Activated T-helper 2 cell treated with anti-CD3 and anti-CD28 coated beads, Interferon-gamma antibody, Interleukin-2, Interleukin-4, amounts not matched to agents 10 μg/mL and 5 μg/mL and 100 μg/mL, durations not matched to agents 14 hours and 24 hours and 36 hours (primary cell): Measurements from ENCODE around the gene AP5B1. TPM values are rescaled to one million over a fixed set of nuclear protein-coding genes. Genes with fewer than 3 reads are reported as not detected.
"Not testable (repeated sequence)": the region's sequence is repeated elsewhere in the genome, so short reads cannot be mapped to it uniquely, and the experiment has no call there.

ENCODE experiments used
- DNase-seq: peaks from one replicate; pipeline ENCODE4 v3.0.0; 2021; ENCODE audit warnings: low spot score
- H3K27ac Mint-ChIP-seq: one replicate; pipeline ENCODE4 v1.8.0; 2021; ENCODE audit warnings: mixed read lengths
- H3K27me3 Mint-ChIP-seq: one replicate; pipeline ENCODE4 v1.8.0; 2021; ENCODE audit warnings: low read depth, mixed read lengths
- H3K36me3 Mint-ChIP-seq: one replicate; pipeline ENCODE4 v1.8.0; 2021; ENCODE audit warnings: low read depth, mixed read lengths
- H3K4me1 Mint-ChIP-seq: one replicate; pipeline ENCODE4 v1.8.0; 2021; ENCODE audit warnings: low read depth, mixed read lengths
- H3K4me3 Mint-ChIP-seq: one replicate; pipeline ENCODE4 v1.8.0; 2021; ENCODE audit warnings: low read depth, mild to moderate bottlenecking, moderate library complexity, mixed read lengths
- H3K9me3 Mint-ChIP-seq: one replicate; pipeline ENCODE4 v1.8.0; 2021; ENCODE audit warnings: mixed read lengths
- intact Hi-C: fragments of 100-400 bp; cut with micrococcal nuclease; formaldehyde crosslinking; loops from one replicate; pipeline ENCODE4 v1.15.1; 2023
- total RNA-seq: library from RNA; stranded (reverse); gene quantifications from 2 replicates; pipeline ENCODE4 v1.2.3, GENCODE V29; 2022

Gene AP5B1
- total RNA-seq, 1 donor from 2014 or later: 24.9 TPM

DNA sequence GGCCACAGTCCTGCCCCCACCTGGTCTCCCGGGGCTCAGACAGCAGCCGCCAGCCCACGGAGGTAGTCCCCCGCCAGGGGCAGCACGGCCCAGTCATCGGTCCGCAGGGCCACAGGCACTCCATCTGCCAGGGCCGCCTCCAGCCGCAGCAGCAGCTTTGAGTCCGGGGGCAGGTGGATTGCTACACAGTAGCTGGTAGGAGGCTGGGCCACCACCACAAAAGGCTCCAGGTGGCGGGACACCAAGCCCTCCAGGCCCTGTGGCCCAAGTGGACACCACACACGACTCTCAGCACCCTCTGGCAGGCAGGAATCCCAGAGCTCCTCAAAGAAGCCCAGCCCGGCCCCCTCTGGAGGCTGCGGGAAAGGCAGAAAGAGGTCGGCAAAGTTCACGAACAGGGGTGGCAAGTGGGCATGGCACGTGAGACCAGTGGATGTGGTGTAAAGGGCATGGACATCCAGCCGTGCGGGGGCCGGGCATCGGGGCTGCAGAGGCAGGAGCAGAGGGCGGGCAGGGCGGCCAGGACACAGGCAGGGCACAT is 2.9 kb downstream of the AP5B1 start:
- peaks cover 18% of the 10 kb centered on the region for H3K4me1 Mint-ChIP-seq
- no peaks in the 10 kb centered on the region for H3K27me3 Mint-ChIP-seq
- no peak for DNase-seq
- H3K9me3 Mint-ChIP-seq: no peaks in the 10 kb centered on the region
- no peak overlapping the region for H3K27ac Mint-ChIP-seq
- H3K4me3 Mint-ChIP-seq: no peak overlapping the region
- intact Hi-C loops: no loop called here
- H3K36me3 Mint-ChIP-seq: peaks cover 29% of the 10 kb centered on the region

- Mint-ChIP-seq H3K4me1 (peaks cover 16% of the 10 kb centered on the region), H3K27ac (no peak overlapping the region), H3K27me3 (no peaks in the 10 kb centered on the region), H3K36me3 (peaks cover 29% of the 10 kb centered on the region), H3K4me3 (peak overlapping the region; percentile 26), H3K9me3 (no peaks in the 10 kb centered on the region)
- intact Hi-C loops: no loop called here
- DNase-seq: no peak
Measured at GRCh38 chr11:65777241-65777640, 3.5 kb downstream of the AP5B1 start.

DNA sequence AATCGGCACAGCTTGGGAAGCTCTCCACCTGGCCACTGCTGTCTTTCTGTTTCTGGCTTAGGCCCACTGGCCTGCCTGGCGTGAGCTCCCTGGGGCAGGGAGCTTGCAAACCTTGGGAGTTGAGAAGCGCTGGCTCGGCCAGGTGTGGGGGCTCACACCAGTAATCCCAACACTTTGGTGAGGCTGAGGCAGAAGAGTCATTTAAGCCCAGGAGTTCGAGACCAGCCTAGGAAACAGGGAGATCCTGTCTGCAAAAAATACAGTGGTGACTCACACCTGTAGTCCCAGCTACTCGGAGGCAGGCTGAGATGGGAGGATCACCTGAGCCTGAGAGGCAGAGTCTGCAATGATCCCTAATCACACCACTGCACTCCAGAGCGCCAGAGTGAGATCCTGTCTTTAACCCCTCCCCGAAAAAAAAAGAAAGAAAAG is 4.0 kb downstream of the AP5B1 start:
- H3K9me3 Mint-ChIP-seq: no peaks in the 10 kb centered on the region
- no peak overlapping the region for H3K4me3 Mint-ChIP-seq
- intact Hi-C loops: no loop called here
- no peak overlapping the region for H3K27ac Mint-ChIP-seq
- H3K36me3 Mint-ChIP-seq: peaks cover 29% of the 10 kb centered on the region
- DNase-seq: no peak
- peaks cover 16% of the 10 kb centered on the region for H3K4me1 Mint-ChIP-seq
- no peaks in the 10 kb centered on the region for H3K27me3 Mint-ChIP-seq

DNA sequence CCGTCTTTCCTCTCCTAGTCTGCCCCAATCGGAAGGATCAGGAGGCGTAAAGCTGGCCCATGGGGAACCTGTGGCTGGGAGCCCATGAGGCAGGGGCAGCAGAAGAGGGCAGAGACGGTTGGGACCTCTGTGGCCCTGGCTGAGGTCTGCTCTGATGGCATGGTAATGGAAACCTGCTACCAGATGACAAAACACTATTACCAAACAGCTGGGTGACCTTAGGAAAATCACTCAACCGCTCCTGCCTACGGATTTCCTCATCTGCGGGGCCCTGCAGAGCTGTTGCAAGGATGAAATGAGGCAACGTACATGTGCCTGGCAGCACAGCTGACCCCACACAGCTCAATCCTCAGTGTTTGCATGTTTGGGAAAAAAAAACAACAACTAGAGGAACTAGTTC is 4.6 kb downstream of the AP5B1 start:
- Mint-ChIP-seq H3K9me3 (no peaks in the 10 kb centered on the region), H3K27me3 (no peaks in the 10 kb centered on the region), H3K36me3 (peaks cover 29% of the 10 kb centered on the region), H3K4me3 (peak overlapping the region; percentile 26), H3K4me1 (peaks cover 16% of the 10 kb centered on the region), H3K27ac (peak overlapping the region; percentile 38)
- no peak for DNase-seq
- intact Hi-C loops: no loop called here

DNA sequence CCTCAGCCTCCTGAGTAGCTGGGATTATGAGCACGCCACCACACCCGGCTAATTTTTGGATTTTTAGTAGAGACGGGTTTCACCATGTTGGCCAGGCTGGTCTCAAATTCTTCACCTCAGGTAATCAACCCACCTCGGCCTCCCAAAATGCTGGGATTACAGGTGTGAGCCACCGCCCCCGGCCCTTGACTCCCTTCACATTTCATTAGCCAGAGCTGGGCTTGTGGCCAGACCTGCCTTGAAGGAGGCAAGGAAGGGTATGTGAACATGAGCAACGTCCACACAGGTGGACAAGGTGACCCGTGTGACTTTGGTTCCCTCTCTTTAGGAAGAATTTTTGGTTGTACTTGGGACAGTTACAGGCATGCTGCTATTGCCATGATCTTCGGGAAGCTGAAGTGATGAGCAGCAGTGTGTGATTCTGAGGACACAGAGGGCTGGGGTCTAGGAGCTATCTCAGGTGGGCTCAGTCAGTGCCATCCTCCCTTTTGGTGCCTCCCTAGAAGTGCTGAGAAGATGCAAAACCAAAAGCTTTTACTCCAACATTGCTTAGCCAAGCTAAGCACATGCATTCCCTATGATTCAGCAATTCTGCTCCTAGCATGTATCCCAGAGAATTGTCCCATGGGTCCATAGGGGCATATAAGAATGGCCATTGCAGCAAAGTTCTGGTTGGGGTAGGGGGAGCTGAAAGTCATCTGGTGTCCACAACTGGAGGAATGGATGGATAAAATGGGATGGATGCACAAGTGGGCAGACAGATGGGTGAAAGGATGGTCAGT is 6.1 kb downstream of the AP5B1 start:
- Mint-ChIP-seq H3K9me3 (no peaks in the 10 kb centered on the region), H3K36me3 (peaks cover 28% of the 10 kb centered on the region), H3K4me1 (peaks cover 16% of the 10 kb centered on the region), H3K4me3 (no peak overlapping the region), H3K27ac (no peak overlapping the region), H3K27me3 (no peaks in the 10 kb centered on the region)
- DNase-seq: no peak
- intact Hi-C loops: loop anchor here (5.0 kb wide), 1 partner anchor 62 kb away; the partner anchor contains the start of gene KAT5

DNA sequence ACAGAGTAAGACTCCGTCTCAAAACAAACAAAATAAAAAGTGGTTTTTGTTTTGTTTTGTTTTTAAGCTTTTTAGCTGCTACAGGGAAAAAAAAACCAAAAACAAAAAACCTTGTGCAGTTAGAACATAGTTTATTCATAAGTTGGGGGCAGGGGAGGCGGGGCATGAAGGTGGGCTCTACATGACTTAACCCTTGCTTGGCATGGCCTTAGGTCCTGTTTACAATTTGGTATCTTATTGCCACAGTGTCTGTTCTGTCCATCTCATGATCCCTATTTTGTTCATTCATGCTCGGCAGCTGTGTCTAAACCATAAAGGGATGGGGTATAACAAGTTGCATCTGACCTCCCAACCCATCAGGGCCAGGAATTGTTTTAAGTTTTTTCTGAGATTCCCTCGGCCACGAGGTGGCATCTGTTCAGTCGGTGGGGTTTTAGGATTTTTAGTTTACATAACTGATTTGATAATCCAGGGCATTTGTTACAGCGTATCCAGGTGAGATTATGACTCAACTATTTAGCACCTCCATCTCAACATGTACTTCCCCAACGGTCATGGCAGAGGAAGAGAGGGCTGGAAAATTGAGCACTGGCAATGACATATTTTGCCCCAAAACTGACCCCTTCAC is 6.9 kb downstream of the AP5B1 start:
- H3K4me1 Mint-ChIP-seq: peaks cover 19% of the 10 kb centered on the region
- H3K4me3 Mint-ChIP-seq: no peak overlapping the region
- no peaks in the 10 kb centered on the region for H3K9me3 Mint-ChIP-seq
- no peak for DNase-seq
- no peaks in the 10 kb centered on the region for H3K27me3 Mint-ChIP-seq
- peaks cover 26% of the 10 kb centered on the region for H3K36me3 Mint-ChIP-seq
- no peak overlapping the region for H3K27ac Mint-ChIP-seq
- intact Hi-C loops: loop anchor here (5.0 kb wide), 1 partner anchor 62 kb away; the partner anchor contains the start of gene KAT5

DNA sequence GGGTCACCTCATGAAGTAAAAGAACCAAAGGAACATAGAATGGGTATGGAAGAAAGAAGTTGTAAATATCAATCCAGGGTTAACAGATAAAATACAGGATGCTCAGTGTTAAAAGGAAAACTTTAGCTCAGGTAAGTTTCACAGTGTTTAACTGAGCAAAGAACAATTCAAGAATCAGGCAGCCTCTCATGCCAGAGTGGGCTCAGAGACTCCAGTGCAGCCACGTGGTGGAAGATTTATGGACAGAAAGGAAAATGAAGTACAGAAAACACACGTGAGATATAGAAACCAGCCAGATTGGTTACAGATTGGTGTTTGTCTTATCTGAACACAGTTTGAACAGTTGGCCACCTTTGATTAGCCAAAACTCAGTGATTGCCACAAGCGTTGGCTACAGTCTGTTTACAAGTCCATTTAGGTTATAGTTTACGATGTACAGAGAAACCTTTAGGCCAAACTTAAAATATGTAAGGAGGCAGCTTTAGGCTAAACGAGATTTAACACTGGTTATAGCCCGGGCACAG is 9.1 kb downstream of the AP5B1 start:
- no peak for DNase-seq
- Mint-ChIP-seq H3K27ac (no peak overlapping the region), H3K9me3 (no peaks in the 10 kb centered on the region), H3K27me3 (no peaks in the 10 kb centered on the region), H3K4me3 (no peak overlapping the region), H3K36me3 (peaks cover 12% of the 10 kb centered on the region), H3K4me1 (peaks cover 13% of the 10 kb centered on the region)
- intact Hi-C loops: loop anchor here (5.0 kb wide), 1 partner anchor 59 kb away; the partner anchor contains the start of gene KAT5

- Mint-ChIP-seq H3K9me3 (no peaks in the 10 kb centered on the region), H3K27me3 (no peaks in the 10 kb centered on the region)
- intact Hi-C loops: loop anchor here (5.0 kb wide), 1 partner anchor 59 kb away; the partner anchor contains the start of gene KAT5
Measured at GRCh38 chr11:65770951-65771567, 9.7 kb downstream of the AP5B1 start.

GRCh38 chr11:65767806-65768205 is 13.0 kb downstream of the AP5B1 start:
- H3K27ac Mint-ChIP-seq, H3K27me3 Mint-ChIP-seq, H3K36me3 Mint-ChIP-seq, H3K4me3 Mint-ChIP-seq, DNase-seq, H3K9me3 Mint-ChIP-seq, H3K4me1 Mint-ChIP-seq: not testable (repeated sequence)
- intact Hi-C loops: loop anchor here (10.0 kb wide), 1 partner anchor 47 kb away; no protein-coding TSS in a partner anchor

More at GRCh38 chr11:65770951-65771567, 9.7 kb downstream of the AP5B1 start:
- peaks cover 6% of the 10 kb centered on the region for H3K36me3 Mint-ChIP-seq
- no peak for DNase-seq
- peaks cover 9% of the 10 kb centered on the region for H3K4me1 Mint-ChIP-seq
- H3K4me3 Mint-ChIP-seq: no peak overlapping the region
- H3K27ac Mint-ChIP-seq: no peak overlapping the region

DNA sequence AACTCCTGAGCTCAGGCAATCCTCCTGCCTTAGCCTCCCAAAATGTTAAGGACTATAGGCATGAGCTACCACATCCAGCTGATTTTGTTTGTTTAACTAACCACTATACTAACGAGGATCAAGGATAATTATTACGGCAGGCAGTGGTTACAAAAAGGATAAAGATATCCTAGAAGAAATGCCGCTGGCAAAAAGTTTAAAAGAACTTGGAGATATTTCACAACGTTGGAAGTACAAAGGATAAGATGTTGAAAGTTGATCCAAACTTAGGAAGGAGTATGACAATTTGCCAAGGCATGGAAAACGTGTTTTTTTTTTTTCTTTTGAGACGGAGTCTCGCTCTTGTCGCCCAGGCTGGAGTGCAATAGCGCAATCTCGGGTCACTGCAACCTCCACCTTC is 13.4 kb downstream of the AP5B1 start:
- no peak for DNase-seq
- intact Hi-C loops: loop anchor here (10.0 kb wide), 1 partner anchor 47 kb away; no protein-coding TSS in a partner anchor
- H3K4me1 Mint-ChIP-seq: peaks cover 8% of the 10 kb centered on the region
- no peak overlapping the region for H3K4me3 Mint-ChIP-seq
- no peak overlapping the region for H3K27ac Mint-ChIP-seq
- no peaks in the 10 kb centered on the region for H3K27me3 Mint-ChIP-seq
- H3K9me3 Mint-ChIP-seq: no peaks in the 10 kb centered on the region
- H3K36me3 Mint-ChIP-seq: no peaks in the 10 kb centered on the region

DNA sequence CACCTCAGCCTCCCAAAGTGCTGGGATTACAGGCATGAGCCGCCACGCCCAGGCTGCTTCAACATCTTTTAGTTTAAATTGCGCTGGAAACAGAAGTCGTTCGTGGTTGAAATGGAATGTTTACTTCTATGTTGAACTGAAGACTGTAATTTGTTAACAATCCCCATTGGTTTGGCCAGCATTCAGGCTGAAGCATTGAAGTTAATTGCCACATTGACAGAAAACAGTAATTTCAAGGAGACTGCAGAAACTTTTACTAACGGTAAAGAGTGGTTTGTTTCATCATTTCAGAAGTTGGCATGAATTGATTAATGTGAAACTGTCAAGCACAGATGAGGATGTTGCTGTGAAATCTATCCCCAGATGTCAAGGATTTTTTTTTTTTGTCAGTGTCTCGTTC is 14.2 kb downstream of the AP5B1 start:
- no peaks in the 10 kb centered on the region for H3K9me3 Mint-ChIP-seq
- no peaks in the 10 kb centered on the region for H3K36me3 Mint-ChIP-seq
- intact Hi-C loops: loop anchor here (10.0 kb wide), 1 partner anchor 48 kb away; no protein-coding TSS in a partner anchor
- no peak overlapping the region for H3K4me3 Mint-ChIP-seq
- peaks cover 8% of the 10 kb centered on the region for H3K4me1 Mint-ChIP-seq
- no peak for DNase-seq
- H3K27me3 Mint-ChIP-seq: peaks cover under 1% of the 10 kb centered on the region
- no peak overlapping the region for H3K27ac Mint-ChIP-seq

GRCh38 chr11:65764434-65764833 is 16.3 kb downstream of the AP5B1 start:
- no peak overlapping the region for H3K4me3 Mint-ChIP-seq
- H3K36me3 Mint-ChIP-seq: no peaks in the 10 kb centered on the region
- H3K27ac Mint-ChIP-seq: no peak overlapping the region
- peaks cover 4% of the 10 kb centered on the region for H3K4me1 Mint-ChIP-seq
- intact Hi-C loops: loop anchor here (10.0 kb wide), 1 partner anchor 50 kb away; no protein-coding TSS in a partner anchor
- no peaks in the 10 kb centered on the region for H3K9me3 Mint-ChIP-seq
- H3K27me3 Mint-ChIP-seq: peaks cover 2% of the 10 kb centered on the region
- DNase-seq: no peak
